Gastrocnemius medialis (tissue), 4 donors: ENCODE measurements around the gene DOCK10.

Experiments
- CTCF ChIP-seq, 5 experiments: fragments of 450-650 bp in 3 of 5; fragments of 200-600 bp in 2 of 5; sonication (generic) in 2 of 5; IDR thresholded peaks in 4 of 5; conservative IDR thresholded peaks in 1 of 5; 1 replicate in 4 of 5; 2 replicates in 1 of 5; pipeline ENCODE4 v1.5.1; 2016 to 2019; ENCODE audit warnings: antibody characterized with exemption in 5 of 5, mild to moderate bottlenecking in 3 of 5, moderate library complexity in 3 of 5
- POLR2A ChIP-seq, 2 donors: fragments of 450-650 bp; IDR thresholded peaks; one replicate each; pipeline ENCODE4 v1.6.1; 2017; ENCODE audit warnings: antibody characterized with exemption in 2 of 2, mild to moderate bottlenecking in 2 of 2, moderate library complexity in 2 of 2

GRCh38 chr2:224887141-224887540, 155.1 kb downstream of the DOCK10 start:
- no peak for TF ChIP-seq CTCF (IDR thresholded peaks at IDR 0.05 in 4 of 5, conservative IDR thresholded peaks at IDR 0.05 in 1 of 5)
- TF ChIP-seq POLR2A (IDR thresholded peaks at IDR 0.05): no peak
